ENCODE measurements around the gene TSPY9.
"Not testable (repeated sequence)": the region's sequence is repeated elsewhere in the genome, so short reads cannot be mapped to it uniquely, and the experiment has no call there.

TSPY9 gene

GRCh38 chrY:9486967-9487366 is at the start of gene TSPY9:
TSS of gene TSPY9 (plus strand) at chrY:9487267. CDS start at chrY:9487313, 46 bp downstream.
- DNase-seq = not testable (repeated sequence)

GRCh38 chrY:9466655-9467054 is 20.4 kb upstream of the TSPY9 start, which contains the start of gene TSPY1:
TSS of gene TSPY1 (plus strand) at chrY:9466955. CDS start at chrY:9467001, 46 bp downstream.
- DNase-seq = not testable (repeated sequence)

GRCh38 chrY:9504396-9504795 is 17.3 kb downstream of the TSPY9 start:
- DNase-seq = not testable (repeated sequence)

- not testable (repeated sequence) for DNase-seq
These were observed 29.2 kb downstream of the TSPY9 start for GRCh38 chrY:9516287-9516686.

- not testable (repeated sequence) for DNase-seq
These were observed 40.5 kb downstream of the TSPY9 start, which contains the start of gene TSPY10 for GRCh38 chrY:9527580-9527979. TSS of gene TSPY10 (plus strand) at chrY:9527880. CDS start at chrY:9527926, 46 bp downstream.

Data from MV-4-11 (cell line).